HG02885 (cell line): ENCODE measurements around the gene CACYBP.
A peak's percentile ranks its signal among the peaks of the same experiment; 100 is the strongest.
"Not testable (repeated sequence)": the region's sequence is repeated elsewhere in the genome, so short reads cannot be mapped to it uniquely, and the experiment has no call there.

Experiments
- ATAC-seq: cut with Tn5 transposase; IDR thresholded peaks from one replicate; pipeline ENCODE4 v1.9.1; 2021; ENCODE audit warnings: mild to moderate bottlenecking; ENCODE audit not compliant: unreplicated experiment, poor library complexity

Gene CACYBP

GRCh38 chr1:175002910-175003517 lies 3.3 kb downstream of the CACYBP start:
- no peak for ATAC-seq

- no peak for ATAC-seq
Measured at GRCh38 chr1:175003521-175003920, 3.8 kb downstream of the CACYBP start.

GRCh38 chr1:175005085-175005783 lies 5.5 kb downstream of the CACYBP start:
- no peak for ATAC-seq

- no peak for ATAC-seq
Measured at GRCh38 chr1:175009532-175009931, 9.8 kb downstream of the CACYBP start.

- no peak for ATAC-seq
Measured at GRCh38 chr1:175013445-175013844, 13.7 kb downstream of the CACYBP start.

- no peak for ATAC-seq
Measured at GRCh38 chr1:175015243-175015642, 15.5 kb downstream of the CACYBP start.

GRCh38 chr1:175019524-175019923 lies 19.8 kb downstream of the CACYBP start:
- no peak for ATAC-seq

GRCh38 chr1:175023043-175023921 lies 23.5 kb downstream of the CACYBP start, which contains the start of gene MRPS14:
Gene MRPS14, minus strand, starts transcription at chr1:175023425. Its CDS starts 17 bp downstream, at chr1:175023408.
- ATAC-seq: peak; percentile 93

- ATAC-seq: peak; percentile 7
Measured at GRCh38 chr1:175023922-175024242, 24.1 kb downstream of the CACYBP start.

- ATAC-seq: no peak
Measured at GRCh38 chr1:175024773-175025172, 25.0 kb downstream of the CACYBP start.

GRCh38 chr1:175033953-175034352 lies 34.2 kb downstream of the CACYBP start:
- no peak for ATAC-seq

GRCh38 chr1:175034775-175035174 lies 35.0 kb downstream of the CACYBP start:
- no peak for ATAC-seq

- no peak for ATAC-seq
Measured at GRCh38 chr1:175035865-175036264, 36.1 kb downstream of the CACYBP start.

GRCh38 chr1:175036476-175036875 lies 36.7 kb downstream of the CACYBP start:
- ATAC-seq: no peak

GRCh38 chr1:175037416-175037815 lies 37.7 kb downstream of the CACYBP start:
- ATAC-seq: no peak

- ATAC-seq: no peak
Measured at GRCh38 chr1:175040324-175040879, 40.7 kb downstream of the CACYBP start.

GRCh38 chr1:175042650-175043049 lies 42.9 kb downstream of the CACYBP start:
- no peak for ATAC-seq

- ATAC-seq: no peak
Measured at GRCh38 chr1:175043824-175044223, 44.1 kb downstream of the CACYBP start.

GRCh38 chr1:175044591-175044990 lies 44.8 kb downstream of the CACYBP start:
- ATAC-seq: not testable (repeated sequence)

- ATAC-seq: no peak
Measured at GRCh38 chr1:175045097-175045496, 45.4 kb downstream of the CACYBP start.

GRCh38 chr1:175045519-175045918 lies 45.8 kb downstream of the CACYBP start:
- no peak for ATAC-seq
